ENCODE data around the gene CHST15. TPM values are rescaled to one million over a fixed set of nuclear protein-coding genes. Genes with fewer than 3 reads are reported as not detected.

Gene CHST15
- total and polyA plus RNA-seq, 4 donors: 2.9 to 16.5 (median 6.4) TPM

DNA sequence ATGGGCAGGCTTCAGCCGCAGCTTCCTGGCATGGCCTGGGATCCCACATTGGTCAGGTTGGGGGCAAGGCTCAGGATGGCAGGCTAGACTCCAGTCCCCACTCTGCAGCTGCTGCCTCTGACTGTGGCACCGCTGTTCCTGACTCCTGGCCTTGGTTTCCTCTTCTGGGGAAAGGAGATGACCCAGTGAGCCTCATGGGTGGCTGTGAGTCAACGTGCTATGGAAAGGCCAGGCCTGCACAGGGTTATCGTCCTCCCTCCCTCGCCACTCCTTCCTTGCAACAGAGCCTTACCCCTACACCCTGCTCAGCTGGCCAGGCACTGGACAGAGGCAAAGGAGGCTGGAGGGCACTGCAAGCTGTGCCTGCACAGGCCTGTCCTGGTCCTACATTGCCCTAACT is 36.1 kb upstream of the CHST15 start:
- DNase-seq (ENCODE audit: low spot score): no peak
- no peak for TF ChIP-seq HNF4A (conservative IDR thresholded peaks at IDR 0.05)
- no peak for TF ChIP-seq RXRA (IDR thresholded peaks at IDR 0.05)
- no peak for TF ChIP-seq JUND (IDR thresholded peaks at IDR 0.05)
- TF ChIP-seq, protein P1, sequence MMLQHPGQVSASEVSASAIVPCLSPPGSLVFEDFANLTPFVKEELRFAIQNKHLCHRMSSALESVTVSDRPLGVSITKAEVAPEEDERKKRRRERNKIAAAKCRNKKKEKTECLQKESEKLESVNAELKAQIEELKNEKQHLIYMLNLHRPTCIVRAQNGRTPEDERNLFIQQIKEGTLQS (IDR thresholded peaks at IDR 0.05): no peak
- TF ChIP-seq NR2F2 (IDR thresholded peaks at IDR 0.05): no peak
- no peak for TF ChIP-seq YY1 (IDR thresholded peaks at IDR 0.05)
- TF ChIP-seq, protein P2, sequence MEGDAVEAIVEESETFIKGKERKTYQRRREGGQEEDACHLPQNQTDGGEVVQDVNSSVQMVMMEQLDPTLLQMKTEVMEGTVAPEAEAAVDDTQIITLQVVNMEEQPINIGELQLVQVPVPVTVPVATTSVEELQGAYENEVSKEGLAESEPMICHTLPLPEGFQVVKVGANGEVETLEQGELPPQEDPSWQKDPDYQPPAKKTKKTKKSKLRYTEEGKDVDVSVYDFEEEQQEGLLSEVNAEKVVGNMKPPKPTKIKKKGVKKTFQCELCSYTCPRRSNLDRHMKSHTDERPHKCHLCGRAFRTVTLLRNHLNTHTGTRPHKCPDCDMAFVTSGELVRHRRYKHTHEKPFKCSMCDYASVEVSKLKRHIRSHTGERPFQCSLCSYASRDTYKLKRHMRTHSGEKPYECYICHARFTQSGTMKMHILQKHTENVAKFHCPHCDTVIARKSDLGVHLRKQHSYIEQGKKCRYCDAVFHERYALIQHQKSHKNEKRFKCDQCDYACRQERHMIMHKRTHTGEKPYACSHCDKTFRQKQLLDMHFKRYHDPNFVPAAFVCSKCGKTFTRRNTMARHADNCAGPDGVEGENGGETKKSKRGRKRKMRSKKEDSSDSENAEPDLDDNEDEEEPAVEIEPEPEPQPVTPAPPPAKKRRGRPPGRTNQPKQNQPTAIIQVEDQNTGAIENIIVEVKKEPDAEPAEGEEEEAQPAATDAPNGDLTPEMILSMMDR (IDR thresholded peaks at IDR 0.05; ENCODE audit: low read depth, low read length, missing input control): no peak
- no peak for TF ChIP-seq EGR1 (IDR thresholded peaks at IDR 0.05; ENCODE audit: low read depth in 2 of 2)
- TF ChIP-seq, protein P3, sequence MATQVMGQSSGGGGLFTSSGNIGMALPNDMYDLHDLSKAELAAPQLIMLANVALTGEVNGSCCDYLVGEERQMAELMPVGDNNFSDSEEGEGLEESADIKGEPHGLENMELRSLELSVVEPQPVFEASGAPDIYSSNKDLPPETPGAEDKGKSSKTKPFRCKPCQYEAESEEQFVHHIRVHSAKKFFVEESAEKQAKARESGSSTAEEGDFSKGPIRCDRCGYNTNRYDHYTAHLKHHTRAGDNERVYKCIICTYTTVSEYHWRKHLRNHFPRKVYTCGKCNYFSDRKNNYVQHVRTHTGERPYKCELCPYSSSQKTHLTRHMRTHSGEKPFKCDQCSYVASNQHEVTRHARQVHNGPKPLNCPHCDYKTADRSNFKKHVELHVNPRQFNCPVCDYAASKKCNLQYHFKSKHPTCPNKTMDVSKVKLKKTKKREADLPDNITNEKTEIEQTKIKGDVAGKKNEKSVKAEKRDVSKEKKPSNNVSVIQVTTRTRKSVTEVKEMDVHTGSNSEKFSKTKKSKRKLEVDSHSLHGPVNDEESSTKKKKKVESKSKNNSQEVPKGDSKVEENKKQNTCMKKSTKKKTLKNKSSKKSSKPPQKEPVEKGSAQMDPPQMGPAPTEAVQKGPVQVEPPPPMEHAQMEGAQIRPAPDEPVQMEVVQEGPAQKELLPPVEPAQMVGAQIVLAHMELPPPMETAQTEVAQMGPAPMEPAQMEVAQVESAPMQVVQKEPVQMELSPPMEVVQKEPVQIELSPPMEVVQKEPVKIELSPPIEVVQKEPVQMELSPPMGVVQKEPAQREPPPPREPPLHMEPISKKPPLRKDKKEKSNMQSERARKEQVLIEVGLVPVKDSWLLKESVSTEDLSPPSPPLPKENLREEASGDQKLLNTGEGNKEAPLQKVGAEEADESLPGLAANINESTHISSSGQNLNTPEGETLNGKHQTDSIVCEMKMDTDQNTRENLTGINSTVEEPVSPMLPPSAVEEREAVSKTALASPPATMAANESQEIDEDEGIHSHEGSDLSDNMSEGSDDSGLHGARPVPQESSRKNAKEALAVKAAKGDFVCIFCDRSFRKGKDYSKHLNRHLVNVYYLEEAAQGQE (IDR thresholded peaks at IDR 0.05): no peak
- no peak for TF ChIP-seq GABPA (IDR thresholded peaks at IDR 0.05 in 1 of 2, conservative IDR thresholded peaks at IDR 0.05 in 1 of 2)
- TF ChIP-seq SP1 (IDR thresholded peaks at IDR 0.05): no peak
- no peak for TF ChIP-seq HNF4G (IDR thresholded peaks at IDR 0.05)
- no peak for TF ChIP-seq FOXA2 (IDR thresholded peaks at IDR 0.05)
- TF ChIP-seq, protein P4, sequence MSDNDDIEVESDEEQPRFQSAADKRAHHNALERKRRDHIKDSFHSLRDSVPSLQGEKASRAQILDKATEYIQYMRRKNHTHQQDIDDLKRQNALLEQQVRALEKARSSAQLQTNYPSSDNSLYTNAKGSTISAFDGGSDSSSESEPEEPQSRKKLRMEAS (IDR thresholded peaks at IDR 0.05): no peak
- no peak for TF ChIP-seq TAF1 (conservative IDR thresholded peaks at IDR 0.05)
- TF ChIP-seq FOXA1 (IDR thresholded peaks at IDR 0.05): no peak
- no peak for TF ChIP-seq RAD21 (IDR thresholded peaks at IDR 0.05)
- TF ChIP-seq, protein P5, sequence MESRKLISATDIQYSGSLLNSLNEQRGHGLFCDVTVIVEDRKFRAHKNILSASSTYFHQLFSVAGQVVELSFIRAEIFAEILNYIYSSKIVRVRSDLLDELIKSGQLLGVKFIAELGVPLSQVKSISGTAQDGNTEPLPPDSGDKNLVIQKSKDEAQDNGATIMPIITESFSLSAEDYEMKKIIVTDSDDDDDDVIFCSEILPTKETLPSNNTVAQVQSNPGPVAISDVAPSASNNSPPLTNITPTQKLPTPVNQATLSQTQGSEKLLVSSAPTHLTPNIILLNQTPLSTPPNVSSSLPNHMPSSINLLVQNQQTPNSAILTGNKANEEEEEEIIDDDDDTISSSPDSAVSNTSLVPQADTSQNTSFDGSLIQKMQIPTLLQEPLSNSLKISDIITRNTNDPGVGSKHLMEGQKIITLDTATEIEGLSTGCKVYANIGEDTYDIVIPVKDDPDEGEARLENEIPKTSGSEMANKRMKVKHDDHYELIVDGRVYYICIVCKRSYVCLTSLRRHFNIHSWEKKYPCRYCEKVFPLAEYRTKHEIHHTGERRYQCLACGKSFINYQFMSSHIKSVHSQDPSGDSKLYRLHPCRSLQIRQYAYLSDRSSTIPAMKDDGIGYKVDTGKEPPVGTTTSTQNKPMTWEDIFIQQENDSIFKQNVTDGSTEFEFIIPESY (IDR thresholded peaks at IDR 0.05): no peak
- 83% methylated on average over 5 of the region's 5 CpGs for WGBS
- Histone ChIP-seq H3K4me1 (ENCODE audit: control insufficient read depth in 4 of 4, insufficient read depth in 4 of 4, low read length in 3 of 4) (no peaks in the 10 kb centered on the region), H3K27ac (ENCODE audit: low read depth in 1 of 2, low read length in 2 of 2) (no peak overlapping the region), H3K27me3 (ENCODE audit: control insufficient read depth in 4 of 4, insufficient read depth in 4 of 4, low read length in 3 of 4) (no peaks in the 10 kb centered on the region), H3K9me3 (ENCODE audit: control insufficient read depth in 4 of 4, low read length in 3 of 4) (no peaks in the 10 kb centered on the region), H3K36me3 (ENCODE audit: control insufficient read depth in 4 of 4, insufficient read depth in 3 of 4, low read depth in 1 of 4, low read length in 3 of 4) (no peaks in the 10 kb centered on the region), H3K4me3 (ENCODE audit: low read depth in 1 of 3, low read length in 3 of 3) (no peak overlapping the region), H3K9ac (ENCODE audit: low read depth in 1 of 2, low read length in 2 of 2) (no peak overlapping the region)
